GM21367 (cell line): ENCODE results near the gene AUTS2.
"Not testable (repeated sequence)": the region's sequence is repeated elsewhere in the genome, so short reads cannot be mapped to it uniquely, and the experiment has no call there.

Experiments used
- ATAC-seq: cut with Tn5 transposase; IDR thresholded peaks from one replicate; pipeline ENCODE4 v1.9.1; 2021; ENCODE audit not compliant: unreplicated experiment

The AUTS2 gene

DNA sequence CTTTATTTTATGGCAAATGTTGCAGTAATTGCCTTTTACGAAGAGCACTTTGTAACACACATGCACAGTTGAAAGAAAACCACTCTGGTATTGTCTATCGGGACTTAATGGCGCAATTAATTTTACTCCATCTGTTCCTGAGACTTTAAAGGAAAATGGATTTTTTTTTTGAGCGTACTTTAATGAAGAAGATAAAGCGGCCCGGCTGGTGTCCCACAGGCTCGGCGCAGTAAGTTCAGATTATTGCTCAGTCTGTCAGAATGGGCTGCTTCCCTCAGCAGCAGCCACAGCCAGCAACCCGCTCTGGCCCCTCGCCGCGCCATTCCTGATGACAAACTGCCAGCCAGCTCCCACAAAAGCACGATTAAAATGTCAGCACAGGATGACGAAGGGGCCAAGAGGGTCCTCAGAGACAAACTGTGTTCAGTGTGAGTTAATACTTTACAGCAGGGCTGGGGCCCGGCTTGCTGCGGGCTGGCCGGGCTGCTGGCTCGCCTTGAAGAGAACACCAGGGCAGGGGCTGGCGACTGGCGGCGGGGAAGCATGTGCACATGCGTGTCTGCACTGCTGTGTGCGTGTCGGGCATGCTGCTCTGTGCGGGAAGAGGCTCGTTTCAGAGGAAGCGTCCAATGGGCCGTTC is 1032.7 kb downstream of the AUTS2 start:
- no peak for ATAC-seq

DNA sequence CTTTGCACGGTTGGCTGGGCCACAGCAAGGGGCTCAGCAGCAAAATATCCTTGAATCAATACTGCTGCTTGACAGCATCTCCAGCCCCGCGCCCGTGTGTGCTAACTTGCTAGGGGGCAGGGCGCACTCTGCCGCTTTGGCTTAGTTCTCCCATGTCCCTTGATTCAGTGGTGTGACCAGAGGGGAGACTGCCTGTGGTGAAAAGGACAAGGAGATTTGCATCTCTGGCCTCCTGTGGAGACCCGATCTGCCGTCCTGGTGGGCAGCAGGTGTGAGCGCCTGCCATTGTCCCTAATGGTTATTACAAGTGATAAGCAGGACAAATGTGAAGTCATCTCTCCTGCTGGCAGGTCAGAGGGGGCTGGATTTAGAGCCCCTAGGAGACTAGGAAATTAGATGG is 1033.4 kb downstream of the AUTS2 start:
- no peak for ATAC-seq

DNA sequence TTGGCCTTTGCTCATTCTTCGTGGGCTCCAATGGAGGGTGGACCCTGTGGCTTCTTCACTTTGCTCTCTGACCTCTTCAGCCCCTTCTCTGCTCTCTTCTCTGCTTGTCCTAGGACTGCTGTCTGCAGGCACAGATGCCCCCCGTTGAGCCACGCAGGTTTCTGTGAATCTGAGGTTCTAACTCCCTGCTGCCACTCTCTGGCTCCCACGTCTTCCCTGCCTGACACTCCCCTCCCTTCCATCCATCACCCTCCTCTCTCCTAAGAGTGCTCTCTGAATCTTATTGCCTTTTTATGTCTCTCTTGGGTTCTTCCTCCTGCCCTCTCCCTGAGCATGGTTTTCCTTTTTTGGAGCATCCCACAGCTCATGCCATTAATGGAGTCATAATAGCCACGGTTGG is 1034.1 kb downstream of the AUTS2 start:
- no peak for ATAC-seq

DNA sequence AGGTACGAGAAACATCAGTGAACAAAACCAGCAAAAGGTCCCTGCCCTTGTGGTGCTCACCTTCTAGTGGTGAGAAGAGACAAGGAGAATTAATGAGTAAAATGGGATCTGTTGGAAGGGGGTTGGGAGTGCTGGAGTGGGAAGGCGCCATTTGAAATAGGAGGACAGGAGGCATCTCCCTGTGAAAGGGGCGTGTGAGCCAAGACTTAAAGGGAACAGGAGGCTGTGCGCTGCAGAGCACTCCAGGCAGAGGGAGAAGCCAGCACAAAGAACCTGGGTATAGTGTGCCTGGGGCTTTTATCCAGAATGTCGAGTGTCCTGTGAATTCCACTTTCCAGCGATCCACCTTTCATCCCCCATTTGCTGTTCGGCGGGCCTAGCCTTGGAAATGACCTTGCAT is 1035.8 kb downstream of the AUTS2 start:
- no peak for ATAC-seq

DNA sequence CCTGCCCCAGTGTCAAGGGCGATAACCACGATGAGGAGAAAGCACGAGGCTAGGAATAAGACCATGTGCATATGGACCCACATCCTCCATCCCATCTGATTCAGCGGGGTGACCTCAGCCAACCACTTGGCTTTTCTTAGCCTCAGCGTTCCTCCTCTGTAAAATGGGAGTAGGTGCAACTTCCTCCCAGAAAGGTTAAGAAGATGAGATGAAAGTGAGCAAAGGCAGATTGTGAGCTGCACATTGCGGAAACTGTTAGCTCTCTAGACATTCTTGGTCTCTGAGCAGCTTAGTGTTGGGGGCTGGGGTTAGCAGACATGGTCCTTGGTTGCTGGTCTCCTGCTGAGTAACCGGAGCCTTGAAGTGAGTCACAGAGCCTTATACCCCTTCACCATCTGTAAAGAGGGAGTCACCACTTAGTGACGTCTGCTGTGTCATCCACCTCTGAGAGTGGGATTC is 1036.4 kb downstream of the AUTS2 start:
- ATAC-seq: no peak

DNA sequence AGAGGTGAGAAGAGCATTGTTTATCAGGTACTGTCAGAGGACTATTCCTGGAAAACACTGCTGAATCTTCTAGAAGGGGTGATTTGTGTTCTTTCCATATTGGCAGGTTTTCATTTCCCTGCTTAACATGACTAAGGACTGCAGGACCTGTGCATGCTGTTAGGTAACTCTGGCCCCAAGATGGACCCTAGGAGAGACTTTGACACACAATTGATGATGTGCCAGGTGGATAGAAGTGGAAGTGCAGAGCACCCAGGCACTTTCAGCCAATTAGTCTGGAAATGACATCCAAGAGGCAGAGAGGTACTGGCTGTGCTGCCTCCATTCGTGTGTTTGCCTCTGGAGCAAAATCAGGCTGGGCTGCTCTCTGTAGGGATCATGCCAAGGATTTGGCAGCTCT is 1037.4 kb downstream of the AUTS2 start:
- ATAC-seq: no peak

DNA sequence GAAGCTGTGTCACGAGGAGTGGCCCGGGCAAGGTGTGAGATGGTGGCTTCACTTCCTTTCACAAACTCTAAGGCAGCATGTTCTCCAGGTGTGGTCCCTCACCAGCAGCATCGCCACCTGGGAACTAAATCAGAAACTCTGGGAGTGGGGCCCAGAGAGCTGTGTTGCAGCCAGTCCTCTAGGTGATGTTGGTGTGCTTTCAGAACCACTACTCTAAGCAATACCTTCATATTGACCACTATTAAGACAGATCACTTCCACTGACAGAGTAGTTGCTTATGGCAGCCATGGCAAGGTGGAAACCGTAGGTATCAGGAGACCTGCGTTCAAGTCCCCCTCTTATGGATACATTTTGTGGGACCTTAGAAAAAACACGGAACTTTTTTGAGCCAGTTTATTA is 1037.9 kb downstream of the AUTS2 start:
- no peak for ATAC-seq

DNA sequence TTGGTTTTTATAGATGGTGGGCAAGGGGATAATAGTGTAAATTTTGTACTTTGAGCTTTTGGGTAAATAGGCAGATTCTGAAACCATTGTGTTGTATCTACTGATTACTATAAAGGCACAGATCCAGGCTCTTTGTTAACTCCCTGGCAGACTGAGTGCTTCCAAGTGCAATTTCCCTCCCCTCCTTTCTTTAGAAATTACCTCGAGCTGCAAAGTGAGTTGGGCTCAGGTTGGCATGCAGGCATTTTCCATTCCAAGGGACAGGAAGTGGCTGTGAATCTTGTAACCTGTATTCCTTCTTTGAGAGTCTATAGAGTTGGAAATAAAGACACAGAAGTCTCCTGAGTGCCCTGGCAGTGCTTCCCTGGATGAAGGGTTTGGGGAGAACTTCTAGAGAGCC is 1039.5 kb downstream of the AUTS2 start:
- no peak for ATAC-seq

DNA sequence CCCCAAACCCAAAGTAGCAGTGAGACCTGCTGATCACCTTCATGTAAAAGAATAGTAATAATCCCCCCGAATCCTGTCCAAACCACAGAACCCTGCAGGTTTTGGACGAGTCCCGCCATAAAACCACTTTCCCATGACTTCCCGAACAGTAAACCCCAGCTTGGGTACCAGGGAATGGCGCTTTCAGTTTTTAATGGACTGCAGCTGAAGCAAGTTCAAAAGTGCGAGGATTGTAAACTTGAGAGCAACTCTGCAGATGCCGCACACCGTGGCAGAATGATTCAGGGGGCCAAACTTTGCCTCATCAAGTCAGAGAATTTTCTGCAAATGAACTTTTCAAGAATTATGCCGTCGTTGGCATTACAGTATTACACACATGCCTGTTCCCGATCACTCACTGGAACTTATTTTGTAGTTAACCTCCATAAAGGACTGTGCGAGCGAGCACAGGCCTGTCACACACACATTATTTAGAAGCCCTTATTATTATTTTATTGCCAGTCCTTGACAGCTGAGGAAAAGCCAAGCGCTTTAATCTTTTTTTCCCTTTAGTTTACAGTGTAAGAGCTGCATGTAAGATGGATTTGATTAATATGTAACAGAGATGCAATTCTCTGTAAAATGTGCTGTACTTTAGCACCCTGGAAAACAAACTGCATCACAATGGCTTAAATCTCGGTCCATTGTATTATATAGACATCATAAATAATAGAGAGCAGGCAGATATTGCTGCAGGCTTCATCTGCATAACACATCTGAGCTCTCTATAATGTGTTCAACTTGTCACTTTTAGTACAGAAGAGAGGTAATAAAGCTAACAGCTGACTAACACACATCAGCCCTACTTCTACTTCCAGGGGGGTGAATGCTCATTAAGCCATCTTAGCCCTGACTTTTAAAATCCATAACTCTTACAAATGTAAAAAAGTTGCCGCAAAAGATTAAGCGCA is 1040.2 kb downstream of the AUTS2 start:
- no peak for ATAC-seq

DNA sequence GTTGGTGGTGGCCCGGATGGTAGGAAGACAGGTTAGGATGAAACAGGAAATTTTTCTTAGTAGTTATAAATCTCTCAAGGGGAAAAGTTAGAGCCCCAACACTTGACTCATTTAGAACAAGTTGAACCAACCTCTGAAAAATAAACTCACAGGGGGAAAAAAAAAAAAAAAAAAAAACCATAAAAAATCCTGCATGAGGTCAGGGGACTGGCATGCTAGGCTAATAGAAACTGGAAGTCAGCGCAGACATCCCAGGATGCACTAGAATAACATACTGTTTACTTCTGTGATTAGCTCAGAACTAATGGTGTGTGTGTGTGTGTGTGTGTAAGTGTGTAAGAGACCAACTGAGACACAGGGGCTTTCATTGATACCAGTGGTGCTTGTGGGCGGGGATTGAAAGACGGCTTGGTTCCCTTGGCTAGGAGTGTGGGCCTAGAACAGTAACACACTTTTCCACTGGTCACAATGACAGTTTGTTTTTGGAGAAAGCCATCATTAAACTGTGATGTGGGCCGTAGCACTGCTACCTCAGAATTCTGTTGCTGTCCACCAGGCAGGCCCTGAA is 1042.1 kb downstream of the AUTS2 start:
- ATAC-seq: no peak

DNA sequence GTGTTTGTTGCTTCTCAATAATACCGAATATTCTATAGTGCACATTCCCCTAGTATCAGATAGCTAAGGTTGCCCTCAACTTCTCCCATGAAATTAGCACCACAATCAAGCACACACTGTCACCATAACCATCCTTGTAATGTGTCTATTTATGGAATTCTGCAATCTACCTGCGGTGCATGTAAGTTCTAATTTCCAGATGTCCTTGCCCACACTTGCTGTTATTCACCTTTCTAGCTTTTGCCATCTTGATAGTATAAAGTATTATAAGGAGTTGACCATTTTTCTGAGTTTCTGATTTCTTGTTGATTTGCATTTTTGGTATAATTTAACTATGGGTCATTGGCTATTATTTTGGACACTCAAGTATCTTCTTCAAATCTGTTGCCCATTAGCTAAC is 1043.6 kb downstream of the AUTS2 start:
- ATAC-seq: no peak

DNA sequence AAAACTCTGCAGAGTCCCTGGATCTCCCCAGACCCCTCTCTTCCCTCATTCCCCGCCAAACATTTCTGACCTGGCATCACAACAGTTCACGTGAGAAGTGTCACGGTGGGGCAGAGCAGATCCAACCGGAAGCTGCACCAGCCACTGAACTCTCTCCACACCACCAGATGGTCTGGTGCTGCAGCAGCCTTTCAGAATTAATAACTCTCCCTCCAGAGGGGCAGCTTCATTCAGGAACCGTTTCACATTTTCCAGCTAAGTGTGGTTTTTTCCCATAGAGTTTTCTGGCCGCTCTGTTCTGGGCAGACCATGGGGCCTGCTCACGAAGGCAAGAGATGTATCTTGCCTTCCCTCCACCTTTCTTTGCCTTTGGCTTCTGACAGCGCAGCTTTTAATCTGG is 1047.0 kb downstream of the AUTS2 start:
- ATAC-seq: no peak

DNA sequence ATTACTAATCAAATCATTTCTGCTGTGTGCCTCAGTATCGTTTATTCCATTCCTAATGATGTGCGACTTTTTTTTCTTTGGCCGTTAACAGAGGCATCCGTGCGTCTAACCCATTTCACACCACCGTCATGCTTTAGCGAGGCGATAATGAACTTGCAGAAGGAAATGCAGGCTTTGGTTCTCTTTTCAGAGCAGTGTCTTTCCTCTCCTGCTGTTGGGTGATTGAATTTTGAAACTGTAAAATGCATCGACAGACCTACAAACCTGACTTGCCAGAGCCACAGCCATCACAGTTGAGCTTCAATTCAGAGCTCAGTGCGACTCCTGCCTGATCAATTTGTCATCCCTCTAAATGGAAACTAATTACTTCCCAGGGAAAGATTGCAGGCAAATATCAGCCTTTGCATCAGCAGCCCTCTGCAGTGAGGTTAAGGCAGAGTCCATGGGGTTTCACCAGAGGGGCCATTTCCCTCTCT is 1047.6 kb downstream of the AUTS2 start:
- ATAC-seq: no peak

DNA sequence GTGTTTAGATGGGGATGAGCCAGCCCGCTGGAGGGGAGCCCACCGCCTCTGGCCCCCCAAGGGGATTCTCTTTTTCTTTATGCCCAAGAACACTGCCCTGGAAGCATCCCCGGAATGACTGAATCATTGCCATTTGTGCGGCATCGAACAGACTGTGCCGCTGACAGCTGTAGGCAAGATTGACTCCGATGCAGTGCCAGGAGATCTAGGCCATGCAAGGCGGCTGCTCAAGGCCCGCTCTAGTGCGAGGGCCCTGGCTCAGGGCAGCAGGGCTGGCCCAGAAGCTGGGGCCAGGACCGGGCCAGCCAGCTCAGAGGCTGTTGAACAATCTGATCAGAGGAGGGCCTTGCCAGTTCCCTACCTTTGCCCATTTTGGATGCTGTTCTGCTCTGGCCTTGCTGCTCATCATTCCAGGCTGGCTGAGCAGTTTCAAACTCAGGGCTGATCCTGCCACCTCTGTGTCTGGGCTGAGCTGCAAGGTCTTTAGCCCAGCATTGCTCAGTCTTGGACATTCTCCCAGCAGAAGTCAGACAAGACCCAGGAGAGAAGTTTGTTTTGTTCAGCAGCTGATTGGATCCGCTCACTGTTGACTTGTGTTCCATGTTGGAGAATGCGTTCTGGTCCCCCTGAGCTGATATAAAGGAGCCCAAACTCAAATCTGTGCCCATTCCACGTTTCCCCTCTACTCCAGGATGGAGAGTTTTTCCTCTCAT is 1048.4 kb downstream of the AUTS2 start:
- ATAC-seq: no peak

DNA sequence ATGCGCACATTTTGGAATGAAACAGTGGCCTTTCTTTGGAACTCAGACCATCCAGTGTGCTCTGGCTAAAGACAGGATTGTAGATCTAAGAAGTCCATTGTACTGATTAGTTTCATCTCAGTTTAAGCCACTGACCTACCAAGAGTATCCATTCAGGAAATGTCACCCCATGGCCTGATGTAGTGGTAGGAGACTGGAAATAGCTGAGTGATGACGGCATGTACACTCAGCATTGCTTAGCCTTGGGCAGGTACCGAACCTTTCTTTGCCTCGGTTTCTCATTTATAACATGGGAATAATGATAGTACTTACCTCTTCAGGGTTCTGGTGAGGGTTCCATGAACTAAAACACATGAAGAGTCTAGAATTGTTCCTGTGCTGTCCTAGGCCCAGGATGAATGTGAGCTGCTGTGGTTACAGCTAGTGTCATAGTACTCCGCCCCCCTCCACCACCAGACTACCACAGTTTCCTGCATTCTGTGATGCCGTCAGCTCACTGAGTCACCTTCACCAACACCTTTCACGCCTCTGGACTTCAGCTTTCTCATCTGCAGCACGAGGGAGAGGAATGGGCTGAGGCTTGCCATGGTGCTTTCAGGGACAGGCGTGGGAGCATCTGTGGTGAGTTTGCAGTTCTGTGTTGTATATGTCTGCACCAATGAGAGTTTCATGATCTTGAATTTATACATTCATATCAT is 1049.7 kb downstream of the AUTS2 start:
- ATAC-seq: peak; percentile 86

DNA sequence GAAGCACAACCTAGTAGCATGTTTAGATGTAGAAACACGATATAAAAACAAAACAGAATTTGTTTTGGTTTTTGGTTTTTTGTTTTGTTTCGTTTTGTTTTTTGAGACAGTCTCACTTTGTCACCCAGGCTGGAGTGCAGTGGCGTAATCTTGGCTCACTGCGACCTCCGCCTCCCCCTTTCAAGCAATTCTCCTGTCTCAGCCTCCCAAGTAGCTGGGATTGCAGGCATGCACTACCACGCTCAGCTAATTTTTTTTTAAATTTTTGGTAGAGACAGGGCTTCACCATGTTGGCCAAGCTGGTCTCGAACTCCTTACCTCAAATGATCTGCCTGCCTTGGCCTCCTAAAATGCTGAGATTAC is 1050.2 kb downstream of the AUTS2 start:
- ATAC-seq: not testable (repeated sequence)

DNA sequence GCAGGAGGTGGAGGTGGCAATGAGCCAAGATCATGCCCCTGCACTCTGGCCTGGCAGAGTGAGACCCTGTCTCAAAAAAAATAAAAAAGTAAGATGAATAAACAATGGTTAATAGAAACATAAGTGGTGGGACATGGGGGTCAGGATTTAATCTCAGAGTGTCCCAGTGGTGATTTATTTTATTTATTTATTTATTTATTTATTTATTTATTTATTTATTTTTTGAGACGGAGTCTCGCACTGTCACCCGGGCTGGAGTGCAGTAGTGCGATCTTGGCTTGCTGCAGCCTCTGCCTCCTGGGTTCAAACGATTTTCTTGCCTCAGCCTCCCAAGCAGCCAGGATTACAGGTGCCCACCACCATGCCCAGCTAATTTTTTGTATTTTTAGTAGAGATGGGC is 1051.0 kb downstream of the AUTS2 start:
- no peak for ATAC-seq

DNA sequence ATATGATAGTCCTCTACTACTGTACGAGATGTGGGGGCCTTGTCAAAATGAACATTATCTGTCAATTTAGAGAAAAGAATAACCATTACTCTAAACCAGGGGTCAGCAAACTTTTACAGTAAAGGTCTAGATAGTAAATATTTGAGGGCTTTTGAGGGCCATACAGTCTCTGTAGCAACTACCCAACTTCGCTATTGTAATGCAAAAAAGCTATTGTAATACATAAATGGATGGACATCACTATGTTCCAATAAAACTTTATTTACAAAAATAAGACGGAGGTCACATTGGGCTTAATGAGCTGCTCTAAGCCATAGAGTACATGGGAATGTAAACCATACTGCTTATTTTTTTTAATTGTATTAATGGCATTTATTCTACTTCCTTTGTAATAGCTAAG is 1055.9 kb downstream of the AUTS2 start:
- no peak for ATAC-seq

DNA sequence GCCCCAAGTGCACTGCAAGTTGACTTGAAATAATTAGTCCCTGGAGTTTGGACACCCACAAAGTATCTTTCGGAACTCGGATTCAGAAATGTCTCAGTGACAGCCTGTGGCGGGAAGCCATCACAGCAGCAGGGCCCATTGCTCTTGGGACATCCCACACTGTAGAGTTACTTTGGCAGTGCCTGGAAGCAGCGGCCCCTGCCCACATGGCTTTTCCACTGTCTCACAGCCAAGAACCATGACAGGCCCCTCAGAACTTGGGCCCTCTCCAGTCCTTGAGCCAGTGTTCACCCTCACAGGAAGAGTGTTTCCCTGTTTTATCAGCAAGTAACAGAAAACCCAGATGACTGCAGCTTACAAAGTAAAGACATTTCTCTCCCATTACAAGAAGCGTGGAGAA is 1056.7 kb downstream of the AUTS2 start:
- no peak for ATAC-seq

DNA sequence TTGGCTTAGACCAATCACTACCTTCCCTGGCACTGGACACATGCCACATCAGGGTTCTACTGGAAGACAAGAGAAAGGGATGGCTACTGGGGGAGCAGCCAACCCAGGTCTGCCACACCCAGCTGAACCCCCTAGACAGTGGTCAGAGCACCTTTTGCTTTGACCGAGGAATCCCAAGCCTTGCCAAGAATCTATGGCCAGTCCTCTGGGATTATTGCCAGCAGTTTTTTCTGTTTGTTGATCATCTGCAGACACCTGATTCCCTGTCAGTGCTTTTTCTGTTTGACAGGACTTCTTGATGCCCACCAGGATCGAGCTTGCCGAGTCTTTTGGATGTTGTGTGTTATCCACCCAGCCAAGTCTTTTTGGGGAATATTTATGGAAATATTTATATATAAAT is 1057.4 kb downstream of the AUTS2 start:
- no peak for ATAC-seq

DNA sequence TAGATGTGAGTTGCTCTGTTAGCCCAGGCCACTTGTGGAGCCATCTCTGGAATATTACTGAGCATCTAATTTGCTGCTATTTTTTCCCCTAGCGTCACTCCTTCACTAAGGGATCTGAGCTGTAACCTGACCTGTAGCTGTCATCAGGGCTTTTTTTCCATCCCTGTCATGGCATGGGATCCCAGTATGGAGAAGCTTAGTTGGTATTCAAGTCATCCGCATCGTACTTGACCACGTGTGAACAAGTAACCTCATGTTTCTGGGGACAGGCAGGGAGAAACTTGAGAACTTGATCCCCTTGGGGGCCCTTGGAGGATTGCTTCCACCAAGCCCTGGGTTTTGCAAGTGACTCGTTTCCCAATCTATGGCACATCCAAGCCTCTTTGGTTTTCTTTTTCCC is 1059.3 kb downstream of the AUTS2 start:
- ATAC-seq: no peak
